Measurements from ENCODE around the gene RIF1. TPM values are rescaled to one million over a fixed set of nuclear protein-coding genes. Genes with fewer than 3 reads are reported as not detected.

RIF1 gene
- 10 to 100 TPM; 62.3 to 75.9 TPM for total RNA-seq

- Mint-ChIP-seq H3K4me1 (peaks cover 5% of the 10 kb centered on the region), H3K36me3 (ENCODE audit: low read depth) (peaks cover 53% of the 10 kb centered on the region), H3K4me3 (peak within 1 kb of the TSS; percentile 99), H3K27ac (peak within 1 kb of the TSS; percentile 95), H3K27me3 (no peaks in the 10 kb centered on the region), H3K9me3 (no peaks in the 10 kb centered on the region)
- ATAC-seq (replicated peaks) = peak; percentile 96
Observed at GRCh38 chr2:151409601-151410484, at the start of gene RIF1. Gene RIF1, plus strand, starts transcription at chr2:151409902. Its CDS starts 522 bp downstream, at chr2:151410424.

DNA sequence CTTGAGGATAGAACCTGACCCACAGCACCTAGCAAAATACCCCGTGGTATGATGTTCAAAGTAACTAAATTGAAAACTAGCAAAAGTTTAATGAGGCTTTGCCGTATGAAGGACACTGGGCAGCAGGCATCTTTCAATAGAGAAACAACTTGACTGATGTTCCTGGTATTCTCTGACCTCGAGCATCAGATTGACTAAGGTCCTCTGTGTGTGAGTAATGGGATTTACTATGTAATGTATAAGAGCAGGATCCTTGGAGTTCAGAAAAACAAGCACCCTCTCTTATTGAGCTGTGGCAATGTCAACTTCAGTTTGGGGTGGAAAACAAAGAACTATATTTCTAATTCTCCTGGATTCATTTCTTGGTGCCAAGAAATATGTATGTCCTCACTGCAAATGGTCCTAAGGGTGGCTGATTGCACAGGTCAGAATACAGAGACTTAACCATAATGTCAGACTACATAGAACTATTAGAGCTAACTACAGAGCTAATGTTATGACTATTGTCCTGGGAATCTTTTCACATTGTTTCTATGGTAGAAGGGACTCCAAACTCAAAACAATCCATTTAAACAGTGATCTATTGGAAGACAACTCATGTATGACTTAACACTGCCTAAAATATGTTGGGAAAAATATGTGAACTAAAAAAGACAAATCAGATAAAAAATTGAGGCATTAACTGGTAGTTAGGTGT lies 47.9 kb upstream of the RIF1 start:
- no peak overlapping the region for H3K27ac Mint-ChIP-seq
- ATAC-seq (replicated peaks) = no peak
- no peak overlapping the region for H3K4me3 Mint-ChIP-seq

GRCh38 chr2:151363709-151364108 lies 46.0 kb upstream of the RIF1 start:
- H3K9me3 Mint-ChIP-seq = no peaks in the 10 kb centered on the region
- H3K36me3 Mint-ChIP-seq (ENCODE audit: low read depth) = no peaks in the 10 kb centered on the region
- ATAC-seq (replicated peaks) = no peak
- no peaks in the 10 kb centered on the region for H3K4me1 Mint-ChIP-seq
- no peak overlapping the region for H3K4me3 Mint-ChIP-seq
- no peak overlapping the region for H3K27ac Mint-ChIP-seq
- peaks cover 3% of the 10 kb centered on the region for H3K27me3 Mint-ChIP-seq

More for the DNA sequence above, 47.9 kb upstream of the RIF1 start:
- Mint-ChIP-seq H3K36me3 (ENCODE audit: low read depth) (no peaks in the 10 kb centered on the region), H3K9me3 (no peaks in the 10 kb centered on the region), H3K4me1 (no peaks in the 10 kb centered on the region), H3K27me3 (peaks cover 3% of the 10 kb centered on the region)

GRCh38 chr2:151367571-151367970 lies 42.1 kb upstream of the RIF1 start:
- no peaks in the 10 kb centered on the region for H3K4me1 Mint-ChIP-seq
- no peak overlapping the region for H3K4me3 Mint-ChIP-seq

GRCh38 chr2:151374436-151374835 lies 35.3 kb upstream of the RIF1 start:
- Mint-ChIP-seq H3K27ac (no peak overlapping the region), H3K9me3 (no peaks in the 10 kb centered on the region), H3K36me3 (ENCODE audit: low read depth) (no peaks in the 10 kb centered on the region), H3K4me3 (no peak overlapping the region), H3K4me1 (peaks cover 6% of the 10 kb centered on the region), H3K27me3 (no peaks in the 10 kb centered on the region)
- ATAC-seq (replicated peaks) = peak; percentile 97

More at GRCh38 chr2:151367571-151367970, 42.1 kb upstream of the RIF1 start:
- Mint-ChIP-seq H3K9me3 (no peaks in the 10 kb centered on the region), H3K27me3 (peaks cover 3% of the 10 kb centered on the region), H3K27ac (no peak overlapping the region), H3K36me3 (ENCODE audit: low read depth) (no peaks in the 10 kb centered on the region)
- ATAC-seq (replicated peaks) = no peak

DNA sequence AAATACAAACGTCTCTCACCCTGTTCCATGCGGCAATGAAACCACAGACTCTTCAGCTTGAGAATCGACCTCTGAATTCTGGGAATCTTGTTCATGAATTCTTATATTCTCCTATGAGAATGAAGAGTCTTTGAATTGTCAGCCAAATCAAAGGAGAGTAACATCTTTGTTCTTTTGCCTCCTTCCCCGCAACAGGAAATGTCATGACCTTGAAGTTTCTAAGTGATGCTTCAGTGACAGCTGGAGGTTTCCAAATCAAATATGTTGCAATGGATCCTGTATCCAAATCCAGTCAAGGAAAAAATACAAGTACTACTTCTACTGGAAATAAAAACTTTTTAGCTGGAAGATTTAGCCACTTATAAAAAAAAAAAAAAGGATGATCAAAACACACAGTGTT lies 30.5 kb upstream of the RIF1 start:
- Mint-ChIP-seq H3K36me3 (ENCODE audit: low read depth) (no peaks in the 10 kb centered on the region), H3K4me3 (no peak overlapping the region), H3K9me3 (no peaks in the 10 kb centered on the region), H3K4me1 (peaks cover 4% of the 10 kb centered on the region), H3K27me3 (no peaks in the 10 kb centered on the region), H3K27ac (no peak overlapping the region)
- ATAC-seq (replicated peaks) = no peak

- H3K36me3 Mint-ChIP-seq (ENCODE audit: low read depth) = no peaks in the 10 kb centered on the region
- H3K9me3 Mint-ChIP-seq = no peaks in the 10 kb centered on the region
Observed at GRCh38 chr2:151380580-151381235, 29.0 kb upstream of the RIF1 start.

GRCh38 chr2:151381266-151381665 lies 28.4 kb upstream of the RIF1 start:
- Mint-ChIP-seq H3K36me3 (ENCODE audit: low read depth) (no peaks in the 10 kb centered on the region), H3K4me3 (no peak overlapping the region), H3K9me3 (no peaks in the 10 kb centered on the region), H3K4me1 (no peaks in the 10 kb centered on the region), H3K27me3 (no peaks in the 10 kb centered on the region), H3K27ac (no peak overlapping the region)
- no peak for ATAC-seq (replicated peaks)

More at GRCh38 chr2:151380580-151381235, 29.0 kb upstream of the RIF1 start:
- Mint-ChIP-seq H3K27me3 (no peaks in the 10 kb centered on the region), H3K27ac (no peak overlapping the region), H3K4me1 (no peaks in the 10 kb centered on the region), H3K4me3 (no peak overlapping the region)
- ATAC-seq (replicated peaks) = no peak

DNA sequence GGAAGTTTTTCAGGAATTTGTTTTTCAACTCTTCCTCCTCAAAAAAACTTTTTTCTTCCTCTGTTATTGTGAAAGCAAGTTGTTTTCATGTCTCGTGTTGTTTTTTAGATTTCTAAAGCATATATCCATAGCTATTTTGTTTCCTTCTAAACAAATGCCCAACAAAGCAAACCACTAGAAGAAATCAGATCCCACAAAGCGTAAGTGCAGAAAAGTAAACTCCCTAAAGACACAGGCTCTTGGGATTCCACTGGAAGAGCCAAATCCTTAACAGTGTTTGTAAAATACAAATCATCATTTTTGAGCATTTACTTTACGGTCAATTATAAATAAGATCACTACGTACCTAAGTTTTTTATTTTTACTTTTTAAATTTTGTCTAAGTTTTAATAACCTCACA lies 21.7 kb upstream of the RIF1 start:
- Mint-ChIP-seq H3K27me3 (no peaks in the 10 kb centered on the region), H3K4me3 (no peak overlapping the region), H3K27ac (no peak overlapping the region), H3K4me1 (no peaks in the 10 kb centered on the region), H3K36me3 (ENCODE audit: low read depth) (no peaks in the 10 kb centered on the region), H3K9me3 (no peaks in the 10 kb centered on the region)
- no peak for ATAC-seq (replicated peaks)

DNA sequence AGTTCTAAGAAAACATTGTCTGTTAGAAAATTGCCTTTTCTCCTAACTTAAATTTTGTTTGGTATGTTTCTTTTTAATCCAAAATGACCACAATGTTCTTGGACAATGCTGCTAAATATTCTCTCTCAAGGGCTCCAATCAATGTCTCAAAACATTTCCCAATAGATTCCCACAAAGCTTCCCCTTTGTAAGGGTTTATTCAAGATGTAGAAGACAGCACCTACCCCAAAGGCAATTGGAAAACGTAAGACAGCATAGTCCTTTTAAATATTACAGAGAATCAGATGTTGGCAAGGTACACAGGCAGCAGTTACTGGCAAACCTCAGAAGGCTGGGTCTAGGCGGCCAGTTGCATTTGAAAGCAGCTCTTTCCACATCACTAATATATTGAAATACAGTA lies 18.3 kb upstream of the RIF1 start:
- H3K27ac Mint-ChIP-seq = no peak overlapping the region
- peaks cover 5% of the 10 kb centered on the region for H3K9me3 Mint-ChIP-seq
- no peaks in the 10 kb centered on the region for H3K36me3 Mint-ChIP-seq (ENCODE audit: low read depth)
- H3K27me3 Mint-ChIP-seq = no peaks in the 10 kb centered on the region
- no peak overlapping the region for H3K4me3 Mint-ChIP-seq
- no peaks in the 10 kb centered on the region for H3K4me1 Mint-ChIP-seq
- ATAC-seq (replicated peaks) = no peak

DNA sequence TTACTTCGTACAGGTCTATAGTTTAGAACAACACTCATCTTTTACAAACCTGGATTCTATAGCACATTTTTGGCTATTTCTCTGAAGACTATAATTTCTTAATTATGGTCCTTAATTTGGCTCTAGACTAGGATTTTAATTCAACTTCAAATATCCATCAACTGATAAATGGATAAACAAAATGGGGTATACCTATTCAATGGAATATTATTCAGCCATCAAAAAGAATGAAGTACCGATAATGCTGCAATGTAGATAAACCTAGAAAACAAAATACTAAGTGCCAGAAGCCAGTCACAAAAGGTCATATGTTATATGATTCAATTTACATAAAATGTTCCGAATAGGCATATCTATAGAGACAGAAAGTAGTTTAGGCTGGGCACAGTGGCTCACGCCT lies 15.2 kb upstream of the RIF1 start:
- no peak overlapping the region for H3K4me3 Mint-ChIP-seq
- H3K27me3 Mint-ChIP-seq = no peaks in the 10 kb centered on the region
- no peaks in the 10 kb centered on the region for H3K4me1 Mint-ChIP-seq
- H3K9me3 Mint-ChIP-seq = peaks cover 5% of the 10 kb centered on the region
- no peak for ATAC-seq (replicated peaks)
- no peaks in the 10 kb centered on the region for H3K36me3 Mint-ChIP-seq (ENCODE audit: low read depth)
- H3K27ac Mint-ChIP-seq = no peak overlapping the region

GRCh38 chr2:151395509-151396374 lies 14.0 kb upstream of the RIF1 start:
- Mint-ChIP-seq H3K27ac (no peak overlapping the region), H3K9me3 (peaks cover 5% of the 10 kb centered on the region), H3K27me3 (no peaks in the 10 kb centered on the region), H3K4me1 (no peaks in the 10 kb centered on the region), H3K4me3 (no peak overlapping the region), H3K36me3 (ENCODE audit: low read depth) (no peaks in the 10 kb centered on the region)
- ATAC-seq (replicated peaks) = no peak

DNA sequence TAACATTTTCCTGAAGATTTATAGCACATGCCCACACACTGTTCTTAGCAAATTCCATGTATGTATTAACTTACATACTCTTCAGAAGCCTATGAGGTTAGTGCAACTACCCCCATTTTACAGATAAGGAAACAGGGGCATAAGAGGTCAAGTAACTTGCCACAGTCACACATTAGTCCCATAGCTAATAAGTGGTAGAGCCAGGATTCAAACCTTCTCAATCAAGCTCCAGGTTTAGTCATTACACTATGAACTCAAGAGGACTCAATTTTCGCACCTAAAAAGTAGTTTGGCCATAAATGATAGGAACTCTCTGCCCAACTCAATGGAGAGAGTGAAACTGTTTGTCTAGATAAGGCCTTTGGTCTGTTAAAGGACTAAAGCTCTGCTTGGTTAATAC lies 9.7 kb upstream of the RIF1 start:
- no peak for ATAC-seq (replicated peaks)
- Mint-ChIP-seq H3K27ac (no peak overlapping the region), H3K9me3 (no peaks in the 10 kb centered on the region), H3K36me3 (ENCODE audit: low read depth) (no peaks in the 10 kb centered on the region), H3K4me3 (no peak overlapping the region), H3K4me1 (no peaks in the 10 kb centered on the region), H3K27me3 (no peaks in the 10 kb centered on the region)

- no peaks in the 10 kb centered on the region for H3K9me3 Mint-ChIP-seq
- H3K27ac Mint-ChIP-seq = no peak overlapping the region
- no peaks in the 10 kb centered on the region for H3K27me3 Mint-ChIP-seq
- H3K4me3 Mint-ChIP-seq = no peak overlapping the region
- no peak for ATAC-seq (replicated peaks)
- H3K4me1 Mint-ChIP-seq = no peaks in the 10 kb centered on the region
- H3K36me3 Mint-ChIP-seq (ENCODE audit: low read depth) = no peaks in the 10 kb centered on the region
Observed at GRCh38 chr2:151401149-151401548, 8.6 kb upstream of the RIF1 start.
